CD4-positive, alpha-beta T cell treated with Interleukin-6 at 100 ng/mL for 8 hours (primary cell): ENCODE results near the gene FNBP1.
A peak's percentile ranks its signal among the peaks of the same experiment; 100 is the strongest.

Experiments
- DNase-seq: peaks from one replicate; pipeline ENCODE4 v3.0.0-alpha.2; 2020; ENCODE audit warnings: mixed read lengths, low spot score

FNBP1 gene

GRCh38 chr9:130045725-130046450 is 2.9 kb upstream of the FNBP1 start:
- no peak for DNase-seq

- DNase-seq, result no peak
These were observed 950 bp upstream of the FNBP1 start for GRCh38 chr9:130043654-130044623.

- DNase-seq, result no peak
These were observed 544 bp downstream of the FNBP1 start for GRCh38 chr9:130042406-130042884.

DNA sequence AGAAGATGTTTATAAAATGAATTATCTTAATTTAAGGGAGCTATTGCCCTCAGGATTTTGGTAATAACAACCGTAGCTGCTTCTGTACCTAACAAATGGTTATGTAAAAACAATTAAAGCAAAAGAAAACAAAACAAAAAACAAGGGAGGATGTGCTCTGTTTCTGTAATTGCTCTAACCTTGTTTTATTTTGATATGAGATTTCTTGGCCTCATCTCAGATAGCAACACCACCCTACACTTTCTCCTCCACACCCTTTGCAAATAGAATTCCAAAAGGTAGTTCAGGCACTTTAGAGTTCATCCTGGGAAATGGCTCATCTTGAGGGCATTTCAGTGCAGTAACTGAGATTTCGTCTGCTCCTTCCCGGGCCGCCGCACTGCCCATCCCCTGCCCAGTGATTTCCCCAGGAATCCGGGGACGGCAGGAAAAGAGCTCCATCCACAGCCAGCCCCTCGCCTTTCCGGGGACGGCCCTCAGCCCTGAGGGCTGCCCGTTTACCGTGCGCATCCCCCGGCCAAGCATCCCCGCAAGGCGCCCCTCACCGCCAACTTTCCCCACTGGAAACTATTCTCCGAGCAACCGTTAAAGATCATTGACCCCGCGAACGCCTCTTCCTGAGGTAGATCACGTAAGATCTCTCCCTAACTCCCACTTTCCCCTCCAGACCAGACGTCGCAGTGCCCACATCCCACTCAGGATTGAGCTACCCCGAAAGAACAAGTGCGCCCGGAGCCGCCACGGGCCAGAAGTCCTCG is 1.2 kb downstream of the FNBP1 start:
- no peak for DNase-seq

- no peak for DNase-seq
These were observed 1.9 kb downstream of the FNBP1 start for GRCh38 chr9:130040984-130041647.

DNA sequence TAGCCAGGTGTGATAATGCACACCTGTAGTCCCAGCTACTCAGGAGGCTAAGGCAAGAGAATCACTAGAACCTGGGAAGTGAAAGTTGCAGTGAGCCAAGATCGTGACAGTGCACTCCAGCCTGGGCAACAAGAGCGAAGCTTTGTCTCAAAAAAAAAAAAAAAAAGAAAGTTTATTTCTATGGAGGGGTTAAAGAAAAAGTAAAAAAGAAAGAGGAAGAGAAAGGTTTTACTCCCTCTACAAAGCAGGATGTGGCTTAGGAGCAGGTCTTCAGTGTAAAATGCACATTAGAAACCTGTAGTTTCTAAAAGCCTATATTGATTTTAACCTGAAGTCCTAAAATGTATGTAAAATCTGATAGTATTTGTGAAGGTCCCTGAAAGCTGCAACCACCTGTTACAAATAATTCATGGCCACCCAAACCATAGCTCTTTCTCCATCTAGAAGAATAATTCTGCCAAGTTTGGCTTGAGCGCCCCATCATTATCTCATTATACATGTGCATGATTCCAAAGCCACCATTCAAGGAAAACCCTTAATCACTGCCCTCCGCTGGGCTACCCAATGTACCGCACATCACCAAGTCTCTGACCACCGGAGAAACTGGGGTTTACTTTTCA is 3.4 kb downstream of the FNBP1 start:
- peak; percentile 38 for DNase-seq

DNA sequence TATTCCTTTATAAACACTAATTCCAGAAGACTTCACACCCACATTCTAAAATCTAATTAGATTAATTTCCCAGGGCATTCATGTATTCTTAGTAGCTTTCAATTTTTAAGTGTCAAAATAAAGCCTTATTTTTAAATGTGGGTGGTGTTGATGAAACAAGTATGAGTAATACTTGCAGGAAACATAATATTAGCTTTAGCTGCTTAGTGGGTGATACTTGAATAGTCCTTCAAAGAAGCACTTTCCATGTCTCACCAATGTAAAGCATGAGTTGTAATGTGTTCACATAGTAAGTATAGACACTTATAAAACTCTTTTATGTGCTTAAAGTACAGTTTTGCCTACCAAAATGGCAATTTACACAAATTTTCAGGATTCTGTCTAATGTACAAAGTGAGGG is 6.9 kb downstream of the FNBP1 start:
- DNase-seq, result peak; percentile 32

- DNase-seq, result peak; percentile 32
These were observed 8.4 kb downstream of the FNBP1 start for GRCh38 chr9:130034570-130034969.

GRCh38 chr9:130030651-130031127 is 12.3 kb downstream of the FNBP1 start:
- DNase-seq, result no peak

- DNase-seq, result no peak
These were observed 13.6 kb downstream of the FNBP1 start for GRCh38 chr9:130029223-130029973.

GRCh38 chr9:130028493-130029222 is 14.3 kb downstream of the FNBP1 start:
- no peak for DNase-seq

DNA sequence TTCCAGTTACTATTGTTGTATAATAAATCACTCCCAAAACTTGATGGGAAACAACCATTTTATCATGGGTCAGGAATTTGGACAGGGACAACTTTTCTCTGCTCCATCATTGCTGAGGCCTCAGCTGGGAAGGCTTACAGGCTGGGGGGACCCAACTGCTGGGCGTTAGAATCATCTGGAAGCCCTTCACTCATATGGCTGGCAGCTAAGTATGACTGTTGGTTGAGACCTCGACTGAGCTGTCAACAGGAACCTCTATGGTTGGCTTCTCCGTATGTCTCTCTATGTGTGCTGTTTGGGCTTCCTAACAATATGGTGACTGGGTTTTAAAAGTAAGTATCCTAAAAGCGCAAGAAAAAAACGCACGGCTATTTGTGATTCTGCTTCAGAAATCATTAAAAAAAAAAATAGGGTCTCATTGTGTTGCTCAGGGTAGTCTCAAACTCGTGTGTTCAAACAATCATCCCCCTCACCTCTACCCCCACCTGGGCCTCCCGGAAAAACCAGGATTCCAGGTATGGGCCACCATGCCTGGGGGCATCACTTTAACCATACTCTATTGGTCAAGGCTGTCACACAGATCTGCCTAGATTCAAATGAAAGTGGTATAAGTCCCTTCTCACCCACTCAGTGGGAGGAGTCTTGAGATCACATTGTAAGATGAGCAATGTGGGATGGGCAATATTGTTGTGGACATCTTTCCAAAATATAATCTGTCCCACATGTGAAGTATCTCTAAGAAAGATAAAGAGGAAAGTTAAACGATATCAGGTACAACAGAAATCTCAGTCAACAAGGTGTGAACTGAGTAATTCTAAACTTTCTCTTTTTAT is 15.2 kb downstream of the FNBP1 start:
- DNase-seq, result no peak

GRCh38 chr9:130026583-130027340 is 16.2 kb downstream of the FNBP1 start:
- DNase-seq, result no peak

- no peak for DNase-seq
These were observed 18.4 kb downstream of the FNBP1 start for GRCh38 chr9:130024597-130024994.

DNA sequence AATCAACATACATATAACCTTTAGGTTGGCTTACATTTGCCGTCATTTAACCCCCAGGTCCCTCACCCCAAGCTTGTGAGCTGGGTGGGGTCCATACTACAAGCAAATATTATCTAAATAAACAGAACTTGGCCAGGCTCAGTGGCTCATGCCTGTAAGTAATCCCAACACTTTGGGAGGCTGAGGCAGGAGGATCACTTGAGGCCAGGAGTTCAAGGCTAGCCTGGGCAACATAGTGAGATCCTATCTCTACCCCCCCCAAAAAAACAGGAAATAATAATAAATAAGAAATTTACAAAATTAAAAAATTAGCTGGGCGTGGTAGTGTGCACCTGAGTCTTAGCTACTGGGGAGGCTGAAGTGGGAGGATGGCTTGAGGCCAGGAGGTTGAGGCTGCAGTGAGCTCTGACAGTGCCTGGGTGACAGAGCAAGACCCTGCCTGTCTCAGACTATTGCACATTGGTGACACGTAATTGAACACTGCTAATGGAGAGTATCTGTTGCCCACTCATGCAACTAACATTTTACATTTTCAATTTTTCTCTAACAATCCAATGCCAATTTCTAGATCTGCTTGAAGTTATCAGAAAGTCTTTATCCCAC is 18.9 kb downstream of the FNBP1 start:
- DNase-seq, result no peak

- DNase-seq, result no peak
These were observed 19.7 kb downstream of the FNBP1 start for GRCh38 chr9:130023144-130023787.

DNA sequence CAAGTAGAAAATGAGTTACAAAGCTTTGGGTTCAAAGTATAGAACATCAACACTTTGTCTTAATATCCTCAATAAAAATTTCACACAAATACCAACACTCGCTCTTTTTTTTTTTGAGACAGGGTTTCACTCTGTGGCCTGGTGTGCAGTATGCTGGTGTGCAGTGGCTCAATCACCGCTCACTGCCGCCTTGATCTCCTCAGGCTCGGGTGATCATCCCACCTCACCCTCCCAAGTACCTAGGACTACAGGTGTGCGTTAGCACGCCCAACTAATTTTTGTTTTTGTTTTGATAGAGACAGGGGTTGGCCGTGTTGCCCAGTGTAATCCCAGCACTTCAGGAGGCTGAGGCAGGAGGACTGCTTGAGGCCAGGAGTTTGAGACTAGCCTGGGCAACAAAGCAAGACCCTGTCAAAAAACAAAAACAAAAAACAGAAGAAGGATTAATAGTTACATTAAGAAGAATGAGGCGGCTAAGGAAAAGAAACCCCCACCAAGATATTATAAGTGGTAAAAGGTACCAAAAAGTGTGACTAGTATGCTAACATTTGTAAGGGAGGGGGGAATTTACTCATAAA is 20.3 kb downstream of the FNBP1 start:
- DNase-seq, result no peak
